HL-60 (cell line): ENCODE results near the gene MYG1.

Source experiments
- CTCF ChIP-seq: IDR thresholded peaks from one replicate; pipeline ENCODE4 v1.5.1; 2011; ENCODE audit warnings: low read length, control low read depth, inconsistent platforms; ENCODE audit not compliant: insufficient read depth
- GABPA ChIP-seq: IDR thresholded peaks from 2 replicates; pipeline ENCODE4 v1.6.1; 2012; ENCODE audit warnings: low read depth
- POLR2AphosphoS5 ChIP-seq: IDR thresholded peaks from 2 replicates; pipeline ENCODE4 v1.6.1; 2012; ENCODE audit warnings: low read depth
- REST ChIP-seq: IDR thresholded peaks from 2 replicates; pipeline ENCODE4 v1.6.1; 2012; ENCODE audit warnings: low read depth; ENCODE audit not compliant: insufficient replicate concordance

GRCh38 chr12:53333845-53334244 is 34.4 kb downstream of the MYG1 start:
- TF ChIP-seq CTCF (no peak), POLR2AphosphoS5 (no peak), REST (no peak), GABPA (no peak)
